DOHH2 (cell line): Measurements from ENCODE around the gene SEC14L3.

ENCODE experiments used
- H3F3A ChIP-seq: fragments of 200-600 bp; sonication (generic), shearing (Covaris generic); 2 replicates; pipeline ENCODE4 v1.6.0; 2016; ENCODE audit warnings: antibody characterized with exemption, mild to moderate bottlenecking; ENCODE audit not compliant: control insufficient read depth, insufficient read depth
- H3K27ac ChIP-seq: fragments of 200-600 bp; sonication (generic); 2 replicates; pipeline ENCODE4 v1.5.1; 2014; ENCODE audit warnings: low read depth, mild to moderate bottlenecking, low read length, moderate library complexity
- H3K27me3 ChIP-seq: fragments of 200-600 bp; sonication (generic); 2 replicates; pipeline ENCODE4 v1.6.1; 2014; ENCODE audit warnings: mild to moderate bottlenecking, low read length, mixed read lengths; ENCODE audit not compliant: control insufficient read depth
- H3K36me3 ChIP-seq: fragments of 200-600 bp; sonication (generic); 2 replicates; pipeline ENCODE4 v1.6.1; 2014; ENCODE audit warnings: mild to moderate bottlenecking, low read length, moderate library complexity, mixed read lengths; ENCODE audit not compliant: control insufficient read depth
- H3K4me1 ChIP-seq: fragments of 200-600 bp; sonication (generic); 2 replicates; pipeline ENCODE4 v1.6.1; 2014; ENCODE audit warnings: mild to moderate bottlenecking, low read length, mixed read lengths; ENCODE audit not compliant: control insufficient read depth
- H3K4me2 ChIP-seq: fragments of 200-600 bp; sonication (generic); 2 replicates; pipeline ENCODE4 v1.6.0; 2014; ENCODE audit warnings: mild to moderate bottlenecking, low read length, moderate library complexity
- H3K4me3 ChIP-seq: fragments of 200-600 bp; sonication (generic); 2 replicates; pipeline ENCODE4 v1.5.1; 2014; ENCODE audit warnings: mild to moderate bottlenecking, low read length, mixed read lengths
- H3K79me2 ChIP-seq: fragments of 200-600 bp; sonication (generic); 2 replicates; pipeline ENCODE4 v1.6.1; 2014; ENCODE audit warnings: mild to moderate bottlenecking, low read length, mixed read lengths; ENCODE audit not compliant: control insufficient read depth
- H3K9me2 ChIP-seq: fragments of 200-600 bp; sonication (generic); replicated peaks from 2 replicates; pipeline ENCODE4 v1.6.1; 2014; ENCODE audit warnings: mild to moderate bottlenecking, low read length, mixed read lengths; ENCODE audit not compliant: control insufficient read depth
- H3K9me3 ChIP-seq: fragments of 200-600 bp; sonication (generic); 2 replicates; pipeline ENCODE4 v1.6.1; 2014; ENCODE audit warnings: antibody characterized with exemption, low read length, mixed read lengths; ENCODE audit not compliant: control insufficient read depth, insufficient read depth
- H4K20me1 ChIP-seq: fragments of 200-600 bp; sonication (generic); 2 replicates; pipeline ENCODE4 v1.6.0; 2014; ENCODE audit warnings: low read depth, mild to moderate bottlenecking, antibody characterized with exemption, low read length, moderate library complexity; ENCODE audit not compliant: control insufficient read depth, insufficient read depth
- EZH2phosphoT487 ChIP-seq: fragments of 200-600 bp; sonication (generic); IDR thresholded peaks from 2 replicates; pipeline ENCODE4 v1.6.1; 2017; ENCODE audit warnings: borderline replicate concordance, mild to moderate bottlenecking, antibody characterized with exemption, low read length, moderate library complexity, mixed read lengths
- TF ChIP-seq, protein P1 (sequence below): fragments of 200-600 bp; sonication (generic); IDR thresholded peaks from one replicate; pipeline ENCODE4 v1.5.1; 2014; ENCODE audit warnings: antibody characterized with exemption, mild to moderate bottlenecking, low read depth, low read length; ENCODE audit not compliant: poor library complexity, severe bottlenecking

Gene SEC14L3

GRCh38 chr22:30411780-30412179 is 60.0 kb downstream of the SEC14L3 start:
- H3K36me3 ChIP-seq: peaks cover 15% of the 10 kb centered on the region
- no peaks in the 10 kb centered on the region for H3K27me3 ChIP-seq
- no peaks in the 10 kb centered on the region for H3K9me3 ChIP-seq

More at GRCh38 chr22:30411780-30412179, 60.0 kb downstream of the SEC14L3 start:
- no peak overlapping the region for H3K4me2 ChIP-seq
- TF ChIP-seq, protein P1, sequence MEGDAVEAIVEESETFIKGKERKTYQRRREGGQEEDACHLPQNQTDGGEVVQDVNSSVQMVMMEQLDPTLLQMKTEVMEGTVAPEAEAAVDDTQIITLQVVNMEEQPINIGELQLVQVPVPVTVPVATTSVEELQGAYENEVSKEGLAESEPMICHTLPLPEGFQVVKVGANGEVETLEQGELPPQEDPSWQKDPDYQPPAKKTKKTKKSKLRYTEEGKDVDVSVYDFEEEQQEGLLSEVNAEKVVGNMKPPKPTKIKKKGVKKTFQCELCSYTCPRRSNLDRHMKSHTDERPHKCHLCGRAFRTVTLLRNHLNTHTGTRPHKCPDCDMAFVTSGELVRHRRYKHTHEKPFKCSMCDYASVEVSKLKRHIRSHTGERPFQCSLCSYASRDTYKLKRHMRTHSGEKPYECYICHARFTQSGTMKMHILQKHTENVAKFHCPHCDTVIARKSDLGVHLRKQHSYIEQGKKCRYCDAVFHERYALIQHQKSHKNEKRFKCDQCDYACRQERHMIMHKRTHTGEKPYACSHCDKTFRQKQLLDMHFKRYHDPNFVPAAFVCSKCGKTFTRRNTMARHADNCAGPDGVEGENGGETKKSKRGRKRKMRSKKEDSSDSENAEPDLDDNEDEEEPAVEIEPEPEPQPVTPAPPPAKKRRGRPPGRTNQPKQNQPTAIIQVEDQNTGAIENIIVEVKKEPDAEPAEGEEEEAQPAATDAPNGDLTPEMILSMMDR: no peak
- no peak for TF ChIP-seq EZH2phosphoT487
- H3K79me2 ChIP-seq: no peaks in the 10 kb centered on the region
- H3K9me2 ChIP-seq: no peaks in the 10 kb centered on the region
- no peaks in the 10 kb centered on the region for H3K4me1 ChIP-seq
- H3K27ac ChIP-seq: no peak overlapping the region
- no peak overlapping the region for H3K4me3 ChIP-seq
- no peaks in the 10 kb centered on the region for H4K20me1 ChIP-seq
- no peaks in the 10 kb centered on the region for H3F3A ChIP-seq
